Gastrocnemius medialis (tissue), 4 donors: Measurements from ENCODE around the gene OMP. TPM values are rescaled to one million over a fixed set of nuclear protein-coding genes. Genes with fewer than 3 reads are reported as not detected.
"Not testable (repeated sequence)": the region's sequence is repeated elsewhere in the genome, so short reads cannot be mapped to it uniquely, and the experiment has no call there.

ENCODE experiments used
- ATAC-seq, 2 donors: fragments of 150-250 bp; one replicate each; pipeline ENCODE4 v1.9.1; 2016
- DNase-seq, 2 donors: peaks; one replicate each; pipeline ENCODE4 v3.0.0-alpha.2; 2019
- H3K27ac ChIP-seq, 4 donors: fragments of 200-600 bp; sonication (generic); 1 replicate in 1 of 4; 2 replicates in 3 of 4; pipeline ENCODE4 v1.5.1; 2016 to 2018; ENCODE audit warnings: mild to moderate bottlenecking in 2 of 4, moderate library complexity in 1 of 4
- H3K27me3 ChIP-seq, 3 donors: fragments of 200-600 bp; sonication (generic) in 2 of 3; 1 replicate in 1 of 3; 2 replicates in 2 of 3; pipeline versions ENCODE4 v1.5.1 to v1.6.0; 2016 to 2019; ENCODE audit warnings: mild to moderate bottlenecking in 1 of 3, moderate library complexity in 1 of 3
- H3K36me3 ChIP-seq, 2 donors: fragments of 200-600 bp; sonication (generic) in 1 of 2; one replicate each; pipeline ENCODE4 v1.5.1; 2017 to 2018
- H3K4me1 ChIP-seq, 2 donors: fragments of 200-600 bp; sonication (generic) in 1 of 2; one replicate each; pipeline ENCODE4 v1.5.1; 2016 to 2017; ENCODE audit warnings: mild to moderate bottlenecking in 2 of 2
- H3K4me3 ChIP-seq, 4 donors: fragments of 200-600 bp; sonication (generic) in 3 of 4; 1 replicate in 1 of 4; 2 replicates in 3 of 4; pipeline ENCODE4 v1.5.1; 2016 to 2019; ENCODE audit warnings: mild to moderate bottlenecking in 2 of 4
- H3K9me3 ChIP-seq, 3 donors: fragments of 200-600 bp; sonication (generic) in 2 of 3; 1 replicate in 1 of 3; 2 replicates in 2 of 3; pipeline ENCODE4 v1.5.1; 2016 to 2019
- POLR2A ChIP-seq, 2 donors: fragments of 450-650 bp; IDR thresholded peaks; one replicate each; pipeline ENCODE4 v1.6.1; 2017; ENCODE audit warnings: antibody characterized with exemption in 2 of 2, mild to moderate bottlenecking in 2 of 2, moderate library complexity in 2 of 2
- in situ Hi-C, 4 donors: fragments of 200-750 bp; cut with MboI; loops; one replicate each; pipeline versions ENCODE4 v1.15.0 to v1.8.0; 2017; ENCODE audit warnings: low sequenced_read_pairs in 4 of 4
- intact Hi-C: fragments of 100-400 bp; cut with DNase I; formaldehyde crosslinking; loops from one replicate; pipeline ENCODE4 v1.15.1; 2023; ENCODE audit warnings: low total_unique reads
- total RNA-seq, 4 donors: library from RNA; depleted of rRNA; stranded (reverse); fragments of >200 nt; gene quantifications; one replicate each; pipeline versions ENCODE4 v1.1.0 to v1.2.3, GENCODE V29; 2016
- TF ChIP-seq, protein P1 (sequence below), 5 experiments: fragments of 450-650 bp in 3 of 5; fragments of 200-600 bp in 2 of 5; sonication (generic) in 2 of 5; IDR thresholded peaks in 4 of 5; conservative IDR thresholded peaks in 1 of 5; 1 replicate in 4 of 5; 2 replicates in 1 of 5; pipeline ENCODE4 v1.5.1; 2016 to 2019; ENCODE audit warnings: antibody characterized with exemption in 5 of 5, mild to moderate bottlenecking in 3 of 5, moderate library complexity in 3 of 5

Gene OMP
- total RNA-seq, 4 donors from 2014 or later, result not detected

GRCh38 chr11:77094841-77095365 is 7.7 kb upstream of the OMP start:
- intact Hi-C loops (no loop called here), in situ Hi-C loops (loop anchor here (5.0 to 10.0 kb wide), 3 partner anchors 43 to 50 kb away; no protein-coding TSS in a partner anchor)
- ATAC-seq (no peak), DNase-seq (no peak)
- Histone ChIP-seq H3K27ac (no peak overlapping the region), H3K4me1 (no peaks in the 10 kb centered on the region), H3K27me3 (no peaks in the 10 kb centered on the region), H3K36me3 (no peaks in the 10 kb centered on the region), H3K9me3 (no peaks in the 10 kb centered on the region), H3K4me3 (no peak overlapping the region)
- TF ChIP-seq, protein P1, sequence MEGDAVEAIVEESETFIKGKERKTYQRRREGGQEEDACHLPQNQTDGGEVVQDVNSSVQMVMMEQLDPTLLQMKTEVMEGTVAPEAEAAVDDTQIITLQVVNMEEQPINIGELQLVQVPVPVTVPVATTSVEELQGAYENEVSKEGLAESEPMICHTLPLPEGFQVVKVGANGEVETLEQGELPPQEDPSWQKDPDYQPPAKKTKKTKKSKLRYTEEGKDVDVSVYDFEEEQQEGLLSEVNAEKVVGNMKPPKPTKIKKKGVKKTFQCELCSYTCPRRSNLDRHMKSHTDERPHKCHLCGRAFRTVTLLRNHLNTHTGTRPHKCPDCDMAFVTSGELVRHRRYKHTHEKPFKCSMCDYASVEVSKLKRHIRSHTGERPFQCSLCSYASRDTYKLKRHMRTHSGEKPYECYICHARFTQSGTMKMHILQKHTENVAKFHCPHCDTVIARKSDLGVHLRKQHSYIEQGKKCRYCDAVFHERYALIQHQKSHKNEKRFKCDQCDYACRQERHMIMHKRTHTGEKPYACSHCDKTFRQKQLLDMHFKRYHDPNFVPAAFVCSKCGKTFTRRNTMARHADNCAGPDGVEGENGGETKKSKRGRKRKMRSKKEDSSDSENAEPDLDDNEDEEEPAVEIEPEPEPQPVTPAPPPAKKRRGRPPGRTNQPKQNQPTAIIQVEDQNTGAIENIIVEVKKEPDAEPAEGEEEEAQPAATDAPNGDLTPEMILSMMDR (IDR thresholded peaks at IDR 0.05 in 4 of 5, conservative IDR thresholded peaks at IDR 0.05 in 1 of 5), result no peak
- TF ChIP-seq POLR2A (IDR thresholded peaks at IDR 0.05), result no peak

- no peaks in the 10 kb centered on the region for H3K36me3 ChIP-seq
- ATAC-seq (no peak), DNase-seq (no peak)
- TF ChIP-seq, protein P1 (IDR thresholded peaks at IDR 0.05 in 4 of 5, conservative IDR thresholded peaks at IDR 0.05 in 1 of 5), result no peak
- no peak for TF ChIP-seq POLR2A (IDR thresholded peaks at IDR 0.05)
- no peaks in the 10 kb centered on the region for H3K27me3 ChIP-seq
- H3K27ac ChIP-seq, result no peak overlapping the region
- no peaks in the 10 kb centered on the region for H3K4me1 ChIP-seq
- no peak overlapping the region for H3K4me3 ChIP-seq
- in situ Hi-C loops (loop anchor here in 1 of 4 donors (10.0 kb wide), 1 partner anchor 51 kb away; no protein-coding TSS in a partner anchor), intact Hi-C loops (no loop called here)
- H3K9me3 ChIP-seq, result no peaks in the 10 kb centered on the region
Measured at GRCh38 chr11:77095551-77096490, 6.8 kb upstream of the OMP start.

- no peaks in the 10 kb centered on the region for H3K9me3 ChIP-seq
- intact Hi-C loops (no loop called here), in situ Hi-C loops (loop anchor here in 1 of 4 donors (10.0 kb wide), 1 partner anchor 52 kb away; no protein-coding TSS in a partner anchor)
Measured at GRCh38 chr11:77096591-77097019, 6.0 kb upstream of the OMP start.

GRCh38 chr11:77097180-77097579 is 5.5 kb upstream of the OMP start:
- H3K27ac ChIP-seq, H3K27me3 ChIP-seq, DNase-seq, H3K4me1 ChIP-seq, H3K36me3 ChIP-seq, intact Hi-C loops, ATAC-seq, H3K9me3 ChIP-seq, H3K4me3 ChIP-seq: not testable (repeated sequence)
- in situ Hi-C loops, result loop anchor here in 1 of 4 donors (10.0 kb wide), 1 partner anchor 52 kb away; no protein-coding TSS in a partner anchor

More at GRCh38 chr11:77096591-77097019, 6.0 kb upstream of the OMP start:
- no peak for ATAC-seq
- Histone ChIP-seq H3K4me3 (no peak overlapping the region), H3K36me3 (no peaks in the 10 kb centered on the region), H3K27me3 (no peaks in the 10 kb centered on the region), H3K4me1 (no peaks in the 10 kb centered on the region), H3K27ac (no peak overlapping the region)
- TF ChIP-seq, protein P1 (IDR thresholded peaks at IDR 0.05 in 4 of 5, conservative IDR thresholded peaks at IDR 0.05 in 1 of 5), result no peak
- TF ChIP-seq POLR2A (IDR thresholded peaks at IDR 0.05), result no peak
- DNase-seq, result no peak
